ENCODE measurements around the gene FAM151A.

FAM151A gene

GRCh38 chr1:54604051-54604450, 19.3 kb downstream of the FAM151A start:
- no peaks in the 10 kb centered on the region for H3K9me3 ChIP-seq
- H3K27ac ChIP-seq = no peak overlapping the region
- intact Hi-C loops (cut with DNase I; ENCODE audit: low total_unique reads) = no loop called here
- H3K4me3 ChIP-seq = no peak overlapping the region
- TF ChIP-seq CTCF (IDR thresholded peaks at IDR 0.05) = no peak
- peaks cover 32 to 83% (median 39%) of the 10 kb centered on the region in 3 donors for H3K36me3 ChIP-seq
- no peak for DNase-seq
- H3K4me1 ChIP-seq = peaks cover 0 to 3% (median 1%) of the 10 kb centered on the region in 4 donors
- no peaks in the 10 kb centered on the region for H3K27me3 ChIP-seq

DNA sequence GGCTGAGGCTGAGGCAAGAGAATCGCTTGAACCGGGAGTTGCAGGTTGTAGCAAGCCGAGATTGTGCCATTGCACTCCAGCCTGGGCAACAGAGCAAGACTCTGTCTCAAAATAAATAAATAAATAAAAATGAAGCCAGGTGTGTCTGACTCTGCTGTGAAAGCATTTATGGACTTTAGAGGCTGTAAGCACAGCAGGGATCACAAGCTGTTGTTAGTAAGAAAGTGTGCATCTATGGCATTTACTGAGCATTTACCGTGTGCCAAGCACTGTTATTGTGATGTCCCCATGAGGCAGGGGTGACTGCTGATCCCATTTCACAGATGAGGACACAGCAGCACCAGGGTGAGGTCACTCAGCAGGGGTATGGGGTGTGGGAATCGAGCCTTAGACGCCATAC, 20.1 kb downstream of the FAM151A start:
- no peak overlapping the region for H3K27ac ChIP-seq
- H3K4me3 ChIP-seq = no peak overlapping the region
- no peak for DNase-seq
- TF ChIP-seq CTCF (IDR thresholded peaks at IDR 0.05) = no peak
- intact Hi-C loops (cut with DNase I; ENCODE audit: low total_unique reads) = no loop called here
- peaks cover 34 to 79% (median 43%) of the 10 kb centered on the region in 3 donors for H3K36me3 ChIP-seq
- no peaks in the 10 kb centered on the region for H3K4me1 ChIP-seq
- no peaks in the 10 kb centered on the region for H3K9me3 ChIP-seq
- H3K27me3 ChIP-seq = no peaks in the 10 kb centered on the region

GRCh38 chr1:54602554-54602953, 20.8 kb downstream of the FAM151A start:
- H3K27me3 ChIP-seq = no peaks in the 10 kb centered on the region
- intact Hi-C loops (cut with DNase I; ENCODE audit: low total_unique reads) = no loop called here
- DNase-seq = no peak
- no peak for TF ChIP-seq CTCF (IDR thresholded peaks at IDR 0.05)
- H3K9me3 ChIP-seq = no peaks in the 10 kb centered on the region
- no peak overlapping the region for H3K27ac ChIP-seq
- no peaks in the 10 kb centered on the region for H3K4me1 ChIP-seq
- H3K36me3 ChIP-seq = peaks cover 29 to 78% (median 46%) of the 10 kb centered on the region in 3 donors
- no peak overlapping the region for H3K4me3 ChIP-seq

DNA sequence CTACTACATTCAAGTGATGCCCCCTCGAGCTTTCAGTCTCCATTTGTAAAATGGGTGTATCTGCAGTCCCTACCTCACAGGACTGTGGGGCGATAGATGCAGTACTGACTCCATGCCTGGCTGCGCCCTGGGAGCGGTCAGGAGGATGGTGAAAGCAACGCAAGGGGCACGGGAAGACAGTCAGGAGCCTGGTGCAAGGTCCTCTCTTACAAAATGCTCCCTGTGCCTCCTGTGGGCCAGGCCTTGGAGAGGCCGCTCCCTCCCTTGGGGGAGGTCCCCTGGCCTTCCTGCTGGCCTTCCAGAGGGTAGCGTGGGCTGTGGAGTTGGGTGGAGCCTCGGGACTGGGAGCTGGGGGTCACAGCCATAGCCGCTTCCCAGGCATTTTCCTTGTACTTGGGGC, 21.6 kb downstream of the FAM151A start:
- Histone ChIP-seq H3K36me3 (peaks cover 26 to 77% (median 47%) of the 10 kb centered on the region in 3 donors), H3K27me3 (no peaks in the 10 kb centered on the region), H3K4me1 (no peaks in the 10 kb centered on the region), H3K27ac (no peak overlapping the region), H3K4me3 (no peak overlapping the region), H3K9me3 (no peaks in the 10 kb centered on the region)
- no peak for DNase-seq
- no peak for TF ChIP-seq CTCF (IDR thresholded peaks at IDR 0.05)
- intact Hi-C loops (cut with DNase I; ENCODE audit: low total_unique reads) = no loop called here

DNA sequence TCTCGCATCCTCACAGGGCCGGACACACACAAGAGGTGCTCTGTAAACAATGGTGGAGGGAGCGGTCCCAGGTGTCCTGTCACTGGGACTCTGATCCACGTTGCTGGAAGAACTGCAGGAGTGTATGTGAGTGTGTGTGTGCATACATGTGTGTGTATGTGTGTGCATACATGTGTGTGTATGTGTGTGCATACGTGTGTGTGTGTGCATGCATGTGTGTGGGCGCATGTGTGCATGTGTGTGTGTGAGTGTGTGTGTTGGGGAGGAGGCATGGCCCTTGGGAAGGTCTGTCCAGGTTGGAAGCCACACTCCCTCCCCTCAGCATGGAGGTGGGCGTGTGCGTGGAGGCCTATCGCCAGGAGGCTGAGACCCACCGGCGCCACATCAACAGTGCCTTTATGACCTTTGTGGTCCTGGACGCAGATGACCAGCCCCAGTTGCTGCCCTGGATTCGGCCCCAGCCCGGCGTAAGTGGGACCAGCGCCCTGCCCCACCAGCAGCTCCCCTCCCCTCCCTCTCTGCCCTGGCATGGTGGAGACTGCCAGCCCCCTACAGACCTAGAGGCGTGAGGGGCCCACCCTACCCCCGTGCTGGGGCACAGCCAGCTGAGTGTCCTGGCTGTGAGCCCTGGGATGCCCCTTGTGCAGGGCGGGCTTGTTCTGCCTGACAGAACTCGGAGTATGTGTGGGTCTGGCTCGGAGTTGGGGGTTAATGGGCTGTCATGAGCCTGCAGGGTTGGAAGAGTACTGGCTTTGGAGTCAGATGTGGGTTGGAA, 22.2 kb downstream of the FAM151A start:
- Histone ChIP-seq H3K4me1 (no peaks in the 10 kb centered on the region), H3K27me3 (no peaks in the 10 kb centered on the region), H3K36me3 (peaks cover 31 to 77% (median 42%) of the 10 kb centered on the region in 3 donors), H3K4me3 (no peak overlapping the region), H3K9me3 (no peaks in the 10 kb centered on the region), H3K27ac (no peak overlapping the region)
- TF ChIP-seq CTCF (IDR thresholded peaks at IDR 0.05) = no peak
- no peak for DNase-seq
- intact Hi-C loops (cut with DNase I; ENCODE audit: low total_unique reads) = no loop called here

Measured in tibial artery (tissue), 4 donors.